ENCODE data around the gene NUMBL. TPM values are rescaled to one million over a fixed set of nuclear protein-coding genes. Genes with fewer than 3 reads are reported as not detected.

NUMBL gene
- polyA plus RNA-seq, 6 donors from 2014 or later = 0.27 to 2.6 (median 1.5) TPM; not detected in 1

DNA sequence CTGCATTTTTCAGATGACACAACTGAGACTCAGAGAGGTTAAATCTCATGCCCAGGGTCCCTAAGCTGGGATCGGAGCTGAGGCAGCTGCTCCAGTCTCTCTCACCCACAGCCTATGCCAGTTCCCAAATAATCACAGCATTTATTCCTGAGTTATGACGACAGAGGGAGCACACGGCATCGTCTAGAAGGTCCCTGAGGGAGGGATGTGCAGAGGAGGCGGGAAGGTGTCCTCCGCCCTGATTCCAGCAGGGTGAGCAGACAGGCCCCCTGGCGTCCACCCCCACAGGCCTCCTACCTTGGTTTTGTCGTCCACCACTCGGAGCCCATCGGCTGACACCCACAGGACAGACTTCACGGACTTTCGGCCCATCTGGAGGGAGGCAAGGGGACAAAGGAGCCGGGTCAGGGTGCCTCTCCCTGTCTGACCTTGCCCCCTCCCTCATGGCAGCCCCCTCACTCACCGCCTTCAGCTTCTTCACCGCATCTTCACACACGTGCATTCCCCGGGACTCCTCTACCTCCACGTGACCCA, 8.0 kb downstream of the NUMBL start:
- no peak overlapping the region for H3K27ac Mint-ChIP-seq
- H3K9me3 Mint-ChIP-seq = no peaks in the 10 kb centered on the region
- H3K27me3 Mint-ChIP-seq = no peaks in the 10 kb centered on the region
- DNase-seq = no peak
- peaks cover 5 to 18% (median 9%) of the 10 kb centered on the region in 3 donors for H3K4me1 Mint-ChIP-seq
- no peak for ATAC-seq (ENCODE audit: low read depth in 2 of 2)
- peaks cover 8 to 11% of the 10 kb centered on the region in 2 donors for H3K36me3 Mint-ChIP-seq
- no peak overlapping the region for H3K4me3 Mint-ChIP-seq

DNA sequence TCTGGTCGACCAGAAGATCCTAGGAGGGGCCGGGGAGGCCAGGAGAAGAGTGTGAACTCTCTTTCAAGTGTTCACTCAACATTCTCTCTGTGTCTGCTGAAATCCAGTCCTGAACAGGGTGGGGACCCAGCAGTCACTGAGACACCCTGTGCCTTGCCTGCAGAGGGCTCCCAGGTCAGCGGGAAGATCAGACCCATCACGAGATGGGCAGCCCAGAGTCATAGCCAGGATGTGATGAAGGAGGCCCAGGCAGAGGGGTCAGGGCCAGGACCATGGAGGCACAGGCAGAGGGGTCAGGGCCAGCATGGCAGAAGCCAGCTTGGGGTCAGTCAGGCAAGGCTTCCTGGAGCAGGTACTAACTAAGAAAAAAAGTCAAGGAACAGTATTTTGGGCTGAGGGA, 9.4 kb downstream of the NUMBL start:
- Mint-ChIP-seq H3K36me3 (peaks cover 8 to 11% of the 10 kb centered on the region in 2 donors), H3K4me3 (no peak overlapping the region), H3K27ac (peak overlapping the region in 2 of 6 donors; percentile 37 to 60), H3K4me1 (peaks cover 2 to 14% (median 9%) of the 10 kb centered on the region in 3 donors), H3K27me3 (no peaks in the 10 kb centered on the region), H3K9me3 (no peaks in the 10 kb centered on the region)
- no peak for ATAC-seq (ENCODE audit: low read depth in 2 of 2)
- DNase-seq = no peak

DNA sequence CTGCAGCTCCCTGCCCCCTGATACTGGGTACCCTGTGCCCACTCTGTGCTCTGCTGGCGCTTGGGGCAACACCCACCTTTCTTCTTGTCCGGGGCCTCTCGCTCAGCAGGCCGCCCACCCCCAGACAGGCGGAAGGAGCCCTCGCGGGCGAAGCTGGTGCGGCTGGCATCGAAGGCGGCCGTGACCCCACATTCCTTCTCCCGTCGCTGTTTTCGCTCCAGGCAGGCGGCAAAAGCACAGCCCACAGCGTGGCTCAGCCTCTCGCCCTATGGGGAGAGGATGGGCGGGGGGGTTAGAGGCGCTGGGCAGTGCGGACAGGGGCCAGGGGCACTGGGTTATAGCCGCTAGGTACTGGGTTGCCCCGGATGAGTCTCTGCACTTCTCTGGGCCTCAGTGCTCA, 13.3 kb downstream of the NUMBL start:
- no peaks in the 10 kb centered on the region for H3K27me3 Mint-ChIP-seq

DNA sequence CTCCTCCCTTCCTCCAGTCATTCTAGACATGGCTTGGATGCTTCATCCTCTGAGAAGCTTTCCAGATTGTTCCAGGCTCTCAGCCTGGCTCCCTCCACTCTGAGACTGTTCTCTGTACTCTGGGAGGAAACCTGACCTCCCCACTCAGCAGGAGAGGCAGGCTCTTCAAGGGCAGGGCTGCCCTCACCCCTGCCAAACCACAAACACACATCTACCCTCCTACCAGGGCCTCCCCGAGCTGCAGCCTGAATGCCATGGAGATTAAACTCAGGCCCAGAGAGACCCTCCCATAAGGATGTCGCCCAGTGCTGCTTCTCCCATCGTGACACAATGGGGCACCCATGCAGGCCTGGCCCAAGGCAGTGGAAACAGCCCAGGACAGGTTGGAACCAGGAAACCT, 16.2 kb downstream of the NUMBL start:
- Mint-ChIP-seq H3K9me3 (peaks cover 0 to 3% (median 0%) of the 10 kb centered on the region in 7 donors), H3K27me3 (no peaks in the 10 kb centered on the region), H3K36me3 (peaks cover 10 to 17% of the 10 kb centered on the region in 2 donors), H3K4me1 (peaks cover 0 to 3% (median 2%) of the 10 kb centered on the region in 3 donors), H3K27ac (no peak overlapping the region), H3K4me3 (no peak overlapping the region)
- no peak for DNase-seq
- no peak for ATAC-seq (ENCODE audit: low read depth in 2 of 2)

More for the DNA sequence above, 13.3 kb downstream of the NUMBL start:
- no peak for DNase-seq
- H3K27ac Mint-ChIP-seq = peak overlapping the region in 1 of 6 donors; percentile 22
- H3K4me3 Mint-ChIP-seq = no peak overlapping the region
- peaks cover 0 to 4% of the 10 kb centered on the region in 2 donors for H3K36me3 Mint-ChIP-seq
- no peaks in the 10 kb centered on the region for H3K9me3 Mint-ChIP-seq
- no peaks in the 10 kb centered on the region for H3K4me1 Mint-ChIP-seq
- ATAC-seq (ENCODE audit: low read depth in 2 of 2) = no peak

DNA sequence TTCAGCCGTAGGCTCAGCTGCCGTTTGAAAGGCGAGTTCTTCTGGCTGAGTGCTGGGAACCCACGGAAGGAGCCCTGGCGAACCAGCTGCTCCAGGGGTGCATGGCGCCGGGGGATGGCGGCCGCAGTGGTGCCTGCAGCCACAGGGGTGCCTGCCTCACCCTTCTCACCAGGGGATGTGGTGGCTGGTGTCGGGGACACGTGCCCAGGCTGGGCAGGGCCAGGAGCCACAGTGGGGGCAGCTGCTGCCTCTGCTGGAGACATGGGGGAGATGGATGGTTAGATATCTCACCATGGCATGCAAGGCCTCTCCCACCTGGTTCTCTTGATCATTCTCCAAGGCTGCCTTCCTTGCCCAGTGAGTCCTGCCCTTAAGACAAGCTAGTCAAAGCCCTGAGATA, 17.1 kb downstream of the NUMBL start:
- ATAC-seq (ENCODE audit: low read depth in 2 of 2) = no peak
- Mint-ChIP-seq H3K9me3 (peaks cover 0 to 7% (median 0%) of the 10 kb centered on the region in 7 donors), H3K27ac (no peak overlapping the region), H3K36me3 (peaks cover 10 to 18% of the 10 kb centered on the region in 2 donors), H3K27me3 (no peaks in the 10 kb centered on the region), H3K4me1 (peaks cover 0 to 3% (median 2%) of the 10 kb centered on the region in 3 donors), H3K4me3 (no peak overlapping the region)
- DNase-seq = no peak

DNA sequence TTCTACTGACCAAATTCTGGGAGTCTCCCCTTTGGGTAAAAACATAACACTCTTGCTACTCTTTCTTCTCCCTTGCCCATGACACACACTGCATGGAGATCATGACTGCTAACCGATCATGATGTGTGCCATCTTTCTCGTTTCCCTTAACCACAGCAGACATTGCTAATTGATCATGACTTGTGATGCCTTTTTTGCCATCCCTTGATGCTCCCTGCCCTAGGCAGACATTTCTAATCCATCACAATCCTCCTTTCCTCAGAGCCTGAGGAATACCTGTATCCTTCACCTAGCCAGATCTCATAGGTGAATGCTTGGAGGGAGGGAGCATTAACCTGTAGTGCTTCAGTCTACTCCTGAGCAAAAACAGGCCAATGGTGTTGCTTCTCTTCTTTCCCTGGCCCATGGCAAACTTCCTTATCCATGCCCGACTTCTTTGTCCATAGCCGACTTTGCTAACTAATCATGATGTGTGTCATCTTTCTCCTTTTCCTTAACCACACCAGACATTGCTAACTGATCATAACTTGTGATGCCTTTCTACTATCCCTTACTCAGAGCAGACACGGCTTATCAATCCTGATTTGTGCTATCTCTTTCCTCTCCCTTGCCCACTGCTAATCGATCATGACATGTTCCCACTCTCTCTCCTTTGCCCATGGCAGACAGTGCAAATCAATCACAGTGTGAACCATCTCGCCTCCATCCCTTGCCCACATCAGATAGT, 17.7 kb downstream of the NUMBL start:
- Mint-ChIP-seq H3K4me1 (peaks cover 0 to 3% (median 2%) of the 10 kb centered on the region in 3 donors), H3K36me3 (peaks cover 10 to 18% of the 10 kb centered on the region in 2 donors), H3K4me3 (no peak overlapping the region), H3K9me3 (peaks cover 0 to 7% (median 0%) of the 10 kb centered on the region in 7 donors), H3K27ac (no peak overlapping the region), H3K27me3 (no peaks in the 10 kb centered on the region)
- ATAC-seq (ENCODE audit: low read depth in 2 of 2) (no peak), DNase-seq (no peak)

DNA sequence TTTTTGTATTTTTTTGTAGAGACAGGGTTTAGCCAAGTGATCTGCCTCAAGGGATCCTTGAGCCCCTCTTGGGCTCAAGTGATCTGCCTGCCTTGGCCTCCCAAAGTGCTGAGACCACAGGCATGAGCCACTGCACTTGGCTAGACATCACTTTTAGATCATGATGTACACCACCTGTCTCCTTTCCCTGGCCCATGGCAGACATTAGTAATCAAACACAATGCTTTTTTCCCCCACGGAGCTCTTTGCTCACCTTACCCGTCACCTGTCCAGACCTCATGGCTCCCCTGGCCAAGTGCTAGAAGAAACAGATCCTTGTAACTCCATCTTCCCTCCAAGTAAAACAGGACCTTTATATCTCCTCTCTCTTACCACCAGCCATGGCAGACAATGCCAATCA, 18.4 kb downstream of the NUMBL start:
- H3K9me3 Mint-ChIP-seq = peaks cover 0 to 7% (median 0%) of the 10 kb centered on the region in 7 donors
- no peak overlapping the region for H3K27ac Mint-ChIP-seq
- no peak overlapping the region for H3K4me3 Mint-ChIP-seq
- DNase-seq (no peak), ATAC-seq (ENCODE audit: low read depth in 2 of 2) (no peak)
- peaks cover 10 to 18% of the 10 kb centered on the region in 2 donors for H3K36me3 Mint-ChIP-seq
- no peaks in the 10 kb centered on the region for H3K27me3 Mint-ChIP-seq
- H3K4me1 Mint-ChIP-seq = peaks cover 0 to 3% (median 2%) of the 10 kb centered on the region in 3 donors

DNA sequence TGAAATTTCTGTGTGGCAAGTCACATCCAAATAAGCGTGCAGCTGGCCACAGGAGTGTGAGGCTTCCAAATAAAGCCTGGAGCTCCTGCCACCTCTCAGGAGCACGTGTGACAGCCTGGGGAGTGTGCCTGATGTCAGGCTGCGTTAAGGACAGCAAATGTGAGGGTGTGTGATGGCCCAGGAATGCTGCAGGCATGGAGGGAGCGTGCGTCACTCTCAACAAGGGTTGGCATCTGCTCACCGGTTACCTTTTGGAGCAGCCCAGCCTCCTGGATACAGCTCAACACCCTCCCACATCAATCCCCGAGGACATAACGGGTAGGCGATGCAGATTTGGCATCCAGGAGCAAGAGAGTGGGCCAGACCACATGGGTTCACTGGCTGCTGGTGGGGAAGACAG, 19.0 kb downstream of the NUMBL start:
- DNase-seq = no peak
- H3K27ac Mint-ChIP-seq = peak overlapping the region in 1 of 6 donors; percentile 35
- ATAC-seq (ENCODE audit: low read depth in 2 of 2) = no peak
- H3K4me3 Mint-ChIP-seq = no peak overlapping the region
- peaks cover 10 to 18% of the 10 kb centered on the region in 2 donors for H3K36me3 Mint-ChIP-seq
- H3K4me1 Mint-ChIP-seq = peaks cover 0 to 3% (median 2%) of the 10 kb centered on the region in 3 donors
- H3K9me3 Mint-ChIP-seq = peaks cover 0 to 7% (median 0%) of the 10 kb centered on the region in 7 donors
- H3K27me3 Mint-ChIP-seq = no peaks in the 10 kb centered on the region

DNA sequence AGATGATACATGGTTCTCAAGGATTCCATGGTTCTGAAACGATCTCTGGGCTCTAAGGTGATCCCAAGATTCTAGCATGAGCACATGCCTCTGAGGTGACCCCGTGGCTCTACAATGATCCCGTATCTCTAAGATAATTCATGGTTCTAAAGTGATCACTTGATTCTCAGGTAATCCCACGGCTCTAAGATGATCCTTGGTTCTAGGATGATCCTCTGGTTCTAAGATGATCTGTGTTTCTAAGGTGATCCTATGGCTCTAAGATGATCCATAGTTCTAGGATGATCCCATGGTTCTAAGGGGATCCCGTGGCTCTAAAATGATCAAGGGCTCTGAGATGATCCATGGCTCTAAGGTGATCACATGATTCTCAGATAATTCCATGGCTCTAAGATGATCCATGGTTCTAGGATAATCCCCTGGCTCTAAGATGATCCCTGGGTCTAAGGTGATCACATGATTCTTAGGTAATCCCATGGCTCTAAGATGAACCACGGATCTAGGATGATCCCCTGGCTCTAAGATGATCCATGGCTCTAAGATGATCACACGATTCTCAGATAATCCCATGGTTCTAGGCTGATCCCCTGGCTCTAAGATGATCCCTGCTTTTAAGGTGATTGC, 21.3 kb downstream of the NUMBL start:
- ATAC-seq (ENCODE audit: low read depth in 2 of 2) = no peak
- DNase-seq = no peak
- Mint-ChIP-seq H3K27me3 (no peaks in the 10 kb centered on the region), H3K4me1 (peaks cover 0 to 3% (median 2%) of the 10 kb centered on the region in 3 donors), H3K36me3 (peaks cover 10 to 18% of the 10 kb centered on the region in 2 donors), H3K9me3 (peaks cover 0 to 7% (median 0%) of the 10 kb centered on the region in 7 donors), H3K27ac (no peak overlapping the region), H3K4me3 (peak overlapping the region in 1 of 8 donors; percentile 31)

DNA sequence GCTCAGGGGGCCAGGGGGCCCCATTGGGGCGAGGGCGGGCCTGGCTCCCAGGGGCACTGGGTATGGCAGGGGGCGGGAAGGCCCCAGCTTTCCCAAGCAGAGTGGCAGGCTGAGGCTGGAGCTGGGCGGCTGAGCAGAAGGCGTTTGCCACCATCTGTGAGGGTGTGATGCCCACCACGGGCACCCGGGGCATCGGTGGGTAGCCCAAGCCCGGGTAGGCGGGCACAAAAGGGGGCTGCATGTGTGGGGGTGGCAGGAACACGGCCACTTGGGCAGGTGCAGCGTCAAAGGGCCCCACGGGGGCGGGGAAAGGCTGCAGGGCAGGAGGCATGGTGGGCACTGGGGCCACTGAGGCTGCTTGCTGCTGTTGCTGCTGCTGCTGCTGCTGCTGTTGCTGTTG, 22.8 kb downstream of the NUMBL start:
- no peak overlapping the region for H3K4me3 Mint-ChIP-seq
- H3K27ac Mint-ChIP-seq = no peak overlapping the region
- H3K27me3 Mint-ChIP-seq = no peaks in the 10 kb centered on the region
- H3K4me1 Mint-ChIP-seq = peaks cover 14 to 16% (median 15%) of the 10 kb centered on the region in 3 donors
- H3K36me3 Mint-ChIP-seq = peaks cover 10 to 18% of the 10 kb centered on the region in 2 donors
- ATAC-seq (ENCODE audit: low read depth in 2 of 2) = no peak
- DNase-seq = no peak
- H3K9me3 Mint-ChIP-seq = peaks cover 0 to 7% (median 0%) of the 10 kb centered on the region in 7 donors

DNA sequence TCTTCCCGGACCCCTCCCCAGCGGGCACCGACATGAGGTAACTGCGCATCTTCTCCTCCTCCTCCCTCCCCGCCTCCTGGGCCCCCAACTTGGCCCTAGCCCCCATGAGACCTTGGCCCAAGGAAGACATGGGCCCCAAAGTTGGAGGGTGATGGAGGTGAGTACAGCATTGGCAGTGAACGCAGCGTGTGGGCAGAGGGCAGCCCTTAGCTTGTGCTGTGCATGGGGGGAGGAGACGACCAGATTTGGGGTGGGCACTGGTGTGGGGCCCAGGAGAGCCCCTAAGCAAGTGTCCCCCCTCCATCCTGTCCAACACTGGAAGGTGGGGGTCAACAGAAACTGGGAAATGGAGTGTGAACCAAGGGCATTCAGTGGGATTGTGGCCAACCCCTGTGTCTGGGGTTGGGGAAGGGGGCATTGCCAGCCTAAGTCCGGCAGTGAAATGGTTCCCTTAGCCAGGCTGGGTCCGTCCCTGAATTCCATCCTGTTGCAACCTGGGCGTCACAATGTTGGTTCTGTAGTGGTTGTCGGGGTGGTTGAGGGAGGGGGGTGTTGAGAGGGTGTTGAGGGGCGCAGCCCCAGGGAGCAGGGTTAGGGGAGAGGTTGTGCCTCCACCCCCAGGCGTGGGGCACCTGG, 23.5 kb downstream of the NUMBL start:
- Mint-ChIP-seq H3K4me3 (peak overlapping the region in 1 of 8 donors; percentile 33), H3K36me3 (peaks cover 10 to 18% of the 10 kb centered on the region in 2 donors), H3K27me3 (no peaks in the 10 kb centered on the region), H3K4me1 (peaks cover 15 to 23% (median 19%) of the 10 kb centered on the region in 3 donors), H3K9me3 (peaks cover 0 to 7% (median 0%) of the 10 kb centered on the region in 7 donors), H3K27ac (peak overlapping the region in 3 of 6 donors; percentile 22 to 60 (median 32))
- no peak for ATAC-seq (ENCODE audit: low read depth in 2 of 2)
- no peak for DNase-seq

DNA sequence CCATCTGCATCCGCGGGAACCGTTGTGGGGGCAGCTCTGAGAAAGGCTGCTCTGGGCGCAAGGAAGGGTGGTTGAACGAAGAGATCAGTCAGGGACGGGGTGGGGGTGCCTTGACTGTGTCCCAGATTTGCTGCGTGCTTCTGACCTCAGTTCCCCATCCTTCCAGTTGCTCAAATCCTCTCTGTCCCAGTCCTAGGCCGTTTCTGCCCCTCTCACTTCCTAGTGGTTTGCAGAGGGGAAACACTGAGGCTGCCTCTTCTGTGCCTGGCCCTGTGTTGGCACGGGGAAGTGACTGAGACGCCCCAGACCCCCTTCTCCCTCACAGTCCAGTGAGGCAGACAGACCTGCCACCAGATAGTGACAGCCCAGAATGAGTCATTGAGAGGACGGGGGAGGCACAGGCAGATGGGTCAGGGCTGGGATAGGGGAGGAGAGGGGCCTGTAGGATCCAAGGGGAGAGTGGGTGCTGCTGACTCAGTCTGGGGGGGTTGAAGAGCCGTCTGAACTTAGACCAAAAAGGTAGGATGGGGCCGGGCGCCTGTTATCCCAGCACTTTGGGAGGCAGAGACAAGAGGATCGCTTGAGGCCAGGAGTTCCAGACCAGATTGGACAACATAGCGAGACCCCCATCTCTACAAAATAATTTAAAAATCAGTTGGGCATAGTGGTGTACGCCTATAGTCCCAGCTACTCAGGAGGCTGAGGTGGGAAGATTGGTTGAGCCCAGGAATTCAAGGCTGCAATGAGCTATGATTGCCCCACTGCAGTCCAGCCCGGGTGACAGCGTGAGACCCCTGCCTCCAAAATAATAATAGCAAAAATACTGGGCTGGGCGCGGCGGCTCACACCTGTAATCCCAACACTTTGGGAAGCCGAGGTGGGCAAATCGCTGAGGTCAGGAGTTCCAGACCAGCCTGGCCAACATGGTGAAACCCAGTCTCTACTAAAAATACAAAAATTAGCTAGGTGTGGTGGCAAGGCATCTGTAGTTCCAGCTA, 26.5 kb downstream of the NUMBL start:
- Mint-ChIP-seq H3K27ac (peak overlapping the region; percentile 89 to 97 (median 94)), H3K36me3 (peaks cover 0 to 2% of the 10 kb centered on the region in 2 donors), H3K4me1 (peaks cover 11 to 25% (median 19%) of the 10 kb centered on the region in 3 donors), H3K27me3 (no peaks in the 10 kb centered on the region), H3K9me3 (peaks cover 0 to 2% (median 0%) of the 10 kb centered on the region in 7 donors), H3K4me3 (peak overlapping the region; percentile 80 to 94 (median 86))
- DNase-seq (peak; percentile 4), ATAC-seq (ENCODE audit: low read depth in 2 of 2) (no peak)
